Fibroblast of lung (primary cell): ENCODE results near the gene USP15. TPM values are rescaled to one million over a fixed set of nuclear protein-coding genes. Genes with fewer than 3 reads are reported as not detected.
A peak's percentile ranks its signal among the peaks of the same experiment; 100 is the strongest.

ENCODE experiments used
- DNase-seq, 2 donors: peaks; one replicate each; pipeline versions ENCODE4 v3.0.0 to v3.0.0-alpha.2; 2010; ENCODE audit warnings: low read depth in 2 of 2
- H2AFZ ChIP-seq: 2 replicates; pipeline ENCODE4 v1.5.1; 2012; ENCODE audit warnings: low read length, control low read depth, inconsistent platforms
- H3K27ac ChIP-seq: 2 replicates; pipeline ENCODE4 v1.5.1; 2011; ENCODE audit warnings: low read length, control low read depth; ENCODE audit not compliant: insufficient read depth
- H3K27me3 ChIP-seq: 2 replicates; pipeline ENCODE4 v1.5.1; 2011; ENCODE audit warnings: mild to moderate bottlenecking, low read length; ENCODE audit not compliant: control insufficient read depth, insufficient read depth
- H3K36me3 ChIP-seq: 2 replicates; pipeline ENCODE4 v1.5.1; 2011; ENCODE audit warnings: low read length; ENCODE audit not compliant: control insufficient read depth, insufficient read depth
- H3K4me1 ChIP-seq: 2 replicates; pipeline ENCODE4 v1.5.1; 2011; ENCODE audit warnings: low read length; ENCODE audit not compliant: control insufficient read depth, insufficient read depth; ENCODE audit errors: extremely low read depth
- H3K4me2 ChIP-seq: 2 replicates; pipeline ENCODE4 v1.5.1; 2011; ENCODE audit warnings: low read length, control low read depth; ENCODE audit not compliant: insufficient read depth; ENCODE audit errors: extremely low read depth
- H3K4me3 ChIP-seq, 4 experiments: fragments of 200-600 bp in 1 of 4; sonication (generic) in 1 of 4; replicated peaks in 1 of 4; 2 replicates each; pipeline ENCODE4 v1.5.1; 2011 to 2016; ENCODE audit warnings: low read length in 4 of 4, low read depth in 3 of 4, mild to moderate bottlenecking in 3 of 4, control low read depth in 2 of 4, inconsistent platforms in 1 of 4, mixed read lengths in 1 of 4; ENCODE audit not compliant: insufficient read depth in 1 of 4; ENCODE audit errors: control extremely low read depth in 1 of 4
- H3K79me2 ChIP-seq: 2 replicates; pipeline ENCODE4 v1.5.1; 2012; ENCODE audit warnings: mild to moderate bottlenecking, low read length, inconsistent platforms; ENCODE audit not compliant: control insufficient read depth, insufficient read depth
- H3K9ac ChIP-seq: 2 replicates; pipeline ENCODE4 v1.5.1; 2011; ENCODE audit warnings: mild to moderate bottlenecking, low read length, control low read depth; ENCODE audit not compliant: insufficient read depth
- H3K9me3 ChIP-seq: 2 replicates; pipeline ENCODE4 v1.5.1; 2012; ENCODE audit warnings: low read depth, low read length; ENCODE audit not compliant: control insufficient read depth, insufficient read depth
- H4K20me1 ChIP-seq: 2 replicates; pipeline ENCODE4 v1.5.1; 2011; ENCODE audit warnings: low read length; ENCODE audit not compliant: control insufficient read depth, insufficient read depth; ENCODE audit errors: extremely low read depth
- CTCF ChIP-seq, 2 donors: IDR thresholded peaks in 1 of 2; conservative IDR thresholded peaks in 1 of 2; 1 replicate in 1 of 2; 2 replicates in 1 of 2; pipeline ENCODE4 v1.5.1; 2011 to 2012; ENCODE audit warnings: low read length in 2 of 2, control low read depth in 1 of 2, inconsistent platforms in 1 of 2, low read depth in 1 of 2, mild to moderate bottlenecking in 1 of 2
- EZH2 ChIP-seq: IDR thresholded peaks from 2 replicates; pipeline ENCODE4 v1.5.1; 2012; ENCODE audit warnings: low read length, control low read depth, mild to moderate bottlenecking; ENCODE audit errors: missing control alignments
- polyA plus RNA-seq, 2 donors: library from polyadenylated mRNA; depleted of rRNA in 1 of 2; stranded (reverse) in 1 of 2; unstranded in 1 of 2; fragments of >200 nt; gene quantifications; 2 replicates each; pipeline ENCODE4 v1.2.1, GENCODE V29; 2011 to 2012; ENCODE audit warnings: missing spikeins in 1 of 2
- total RNA-seq: library from RNA; depleted of rRNA; stranded (reverse); fragments of >200 nt; gene quantifications from 2 replicates; pipeline ENCODE4 v1.2.1, GENCODE V29; 2014

The USP15 gene
- total and polyA plus RNA-seq, 2 donors (not counting 1 experiment from before 2014, with no cell fraction given), result 57.6 to 63.1 TPM

- TF ChIP-seq CTCF (conservative IDR thresholded peaks at IDR 0.05 in 1 of 2, IDR thresholded peaks at IDR 0.05 in 1 of 2; ENCODE audit: low read depth in 1 of 2, low read length in 2 of 2) (no peak), EZH2 (no peak)
- Histone ChIP-seq H3K79me2 (no peaks in the 10 kb centered on the region), H3K9ac (no peak overlapping the region), H3K36me3 (no peaks in the 10 kb centered on the region), H3K4me1 (no peaks in the 10 kb centered on the region), H3K4me2 (no peak overlapping the region), H2AFZ (no peak overlapping the region), H3K27me3 (no peaks in the 10 kb centered on the region), H3K4me3 (no peak overlapping the region), H3K9me3 (no peaks in the 10 kb centered on the region), H4K20me1 (no peaks in the 10 kb centered on the region), H3K27ac (no peak overlapping the region)
- DNase-seq, result peak in 1 of 2 donors; percentile 14
Observed at GRCh38 chr12:62328296-62328921, 68.2 kb downstream of the USP15 start.

DNA sequence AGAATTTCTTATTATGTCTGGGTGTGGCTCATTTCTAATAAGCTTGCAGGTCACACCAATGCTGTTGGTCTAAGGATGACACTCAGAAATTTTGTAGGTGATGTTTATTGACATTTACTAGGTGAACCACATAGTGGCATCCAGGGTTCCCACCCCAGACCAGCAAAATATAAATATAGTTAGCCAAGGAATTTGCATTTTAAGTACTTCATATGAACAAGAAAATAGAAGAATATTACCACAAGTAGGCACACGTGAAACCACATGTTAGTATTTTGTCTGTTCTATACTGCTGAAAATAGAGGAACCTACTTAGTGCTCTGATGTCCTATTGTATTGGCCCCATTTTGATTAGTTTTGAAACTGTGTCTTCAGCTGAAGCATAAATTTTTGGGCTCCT, 71.1 kb downstream of the USP15 start:
- DNase-seq, result no peak
- H3K27me3 ChIP-seq, result no peaks in the 10 kb centered on the region

GRCh38 chr12:62332598-62332997, 72.4 kb downstream of the USP15 start:
- TF ChIP-seq CTCF (conservative IDR thresholded peaks at IDR 0.05 in 1 of 2, IDR thresholded peaks at IDR 0.05 in 1 of 2; ENCODE audit: low read depth in 1 of 2, low read length in 2 of 2) (no peak), EZH2 (no peak)
- peaks cover 3% of the 10 kb centered on the region for H3K79me2 ChIP-seq
- H3K27ac ChIP-seq, result no peak overlapping the region
- no peak overlapping the region for H3K4me3 ChIP-seq
- H3K36me3 ChIP-seq, result no peaks in the 10 kb centered on the region
- no peaks in the 10 kb centered on the region for H4K20me1 ChIP-seq
- no peak overlapping the region for H3K9ac ChIP-seq
- DNase-seq, result peak; percentile 54 to 85
- no peaks in the 10 kb centered on the region for H3K27me3 ChIP-seq
- no peaks in the 10 kb centered on the region for H3K9me3 ChIP-seq
- H2AFZ ChIP-seq, result no peak overlapping the region
- no peaks in the 10 kb centered on the region for H3K4me1 ChIP-seq
- no peak overlapping the region for H3K4me2 ChIP-seq

More for the DNA sequence above, 71.1 kb downstream of the USP15 start:
- Histone ChIP-seq H3K9me3 (no peaks in the 10 kb centered on the region), H3K4me1 (no peaks in the 10 kb centered on the region), H3K4me2 (no peak overlapping the region), H3K9ac (no peak overlapping the region), H3K36me3 (no peaks in the 10 kb centered on the region), H3K4me3 (no peak overlapping the region), H4K20me1 (no peaks in the 10 kb centered on the region), H3K27ac (no peak overlapping the region), H3K79me2 (peaks cover 3% of the 10 kb centered on the region), H2AFZ (no peak overlapping the region)
- TF ChIP-seq CTCF (conservative IDR thresholded peaks at IDR 0.05 in 1 of 2, IDR thresholded peaks at IDR 0.05 in 1 of 2; ENCODE audit: low read depth in 1 of 2, low read length in 2 of 2), result no peak
- no peak for TF ChIP-seq EZH2
